WTC11 (cell line): ENCODE results near the gene RGS16.

Experiments used
- ATF1 ChIP-seq: sonication (generic); formaldehyde crosslinking; IDR thresholded peaks from 2 replicates; pipeline ENCODE4 v1.8.1; 2023; ENCODE audit warnings: mild to moderate bottlenecking, moderate library complexity, missing genetic modification reagents
- ETV6 ChIP-seq: sonication (generic); formaldehyde crosslinking; IDR thresholded peaks from 2 replicates; pipeline ENCODE4 v1.8.1; 2022; ENCODE audit warnings: mild to moderate bottlenecking, missing genetic modification reagents
- IRF2 ChIP-seq: sonication (generic); formaldehyde crosslinking; IDR thresholded peaks from 2 replicates; pipeline ENCODE4 v1.8.0; 2022; ENCODE audit warnings: low read depth, missing genetic modification reagents, borderline replicate concordance
- MYBL2 ChIP-seq: sonication (generic); formaldehyde crosslinking; IDR thresholded peaks from 2 replicates; pipeline ENCODE4 v1.8.1; 2023; ENCODE audit warnings: mild to moderate bottlenecking, moderate library complexity, missing genetic modification reagents
- NR3C1 ChIP-seq: sonication (generic); formaldehyde crosslinking; conservative IDR thresholded peaks from 2 replicates; pipeline ENCODE4 v1.8.1; 2023; ENCODE audit warnings: low read depth, mild to moderate bottlenecking, missing genetic modification reagents
- TF ChIP-seq, protein P1 (sequence below): fragments of 200-600 bp; IDR thresholded peaks from 2 replicates; pipeline ENCODE4 v1.8.0; 2022; ENCODE audit warnings: antibody characterized with exemption
- TF ChIP-seq, protein P2 (sequence below): sonication (generic); formaldehyde crosslinking; IDR thresholded peaks from 2 replicates; pipeline ENCODE4 v1.8.0; 2022; ENCODE audit warnings: mild to moderate bottlenecking, missing genetic modification reagents
- TF ChIP-seq, protein P3 (sequence below): fragments of 250-450 bp; sonication (Bioruptor Pico); IDR thresholded peaks from 2 replicates; pipeline ENCODE4 v1.9.0; 2021; ENCODE audit warnings: mild to moderate bottlenecking, borderline replicate concordance

DNA sequence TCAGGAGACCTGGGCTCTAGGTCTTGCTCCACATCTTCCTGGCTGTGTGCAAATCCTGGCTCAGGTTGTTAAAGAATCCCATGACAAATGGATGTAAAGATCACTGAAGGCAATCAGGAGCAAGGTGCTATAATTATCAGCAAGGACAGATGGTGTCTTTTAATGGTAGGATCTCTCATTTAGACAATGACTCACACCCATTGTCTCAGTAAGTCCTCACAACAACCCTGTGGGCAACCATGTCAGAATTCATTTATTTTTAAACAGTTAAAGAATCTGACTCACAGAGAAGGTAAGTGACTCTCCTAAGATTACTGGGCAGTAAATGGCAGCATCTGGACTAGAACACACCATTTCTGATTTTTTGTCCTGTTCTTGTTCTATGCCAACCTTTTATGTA lies 47.9 kb downstream of the RGS16 start:
- no peak for TF ChIP-seq ATF1 (CRISPR knock-in tag)
- TF ChIP-seq, protein P1, sequence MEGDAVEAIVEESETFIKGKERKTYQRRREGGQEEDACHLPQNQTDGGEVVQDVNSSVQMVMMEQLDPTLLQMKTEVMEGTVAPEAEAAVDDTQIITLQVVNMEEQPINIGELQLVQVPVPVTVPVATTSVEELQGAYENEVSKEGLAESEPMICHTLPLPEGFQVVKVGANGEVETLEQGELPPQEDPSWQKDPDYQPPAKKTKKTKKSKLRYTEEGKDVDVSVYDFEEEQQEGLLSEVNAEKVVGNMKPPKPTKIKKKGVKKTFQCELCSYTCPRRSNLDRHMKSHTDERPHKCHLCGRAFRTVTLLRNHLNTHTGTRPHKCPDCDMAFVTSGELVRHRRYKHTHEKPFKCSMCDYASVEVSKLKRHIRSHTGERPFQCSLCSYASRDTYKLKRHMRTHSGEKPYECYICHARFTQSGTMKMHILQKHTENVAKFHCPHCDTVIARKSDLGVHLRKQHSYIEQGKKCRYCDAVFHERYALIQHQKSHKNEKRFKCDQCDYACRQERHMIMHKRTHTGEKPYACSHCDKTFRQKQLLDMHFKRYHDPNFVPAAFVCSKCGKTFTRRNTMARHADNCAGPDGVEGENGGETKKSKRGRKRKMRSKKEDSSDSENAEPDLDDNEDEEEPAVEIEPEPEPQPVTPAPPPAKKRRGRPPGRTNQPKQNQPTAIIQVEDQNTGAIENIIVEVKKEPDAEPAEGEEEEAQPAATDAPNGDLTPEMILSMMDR: no peak
- TF ChIP-seq, protein P2, sequence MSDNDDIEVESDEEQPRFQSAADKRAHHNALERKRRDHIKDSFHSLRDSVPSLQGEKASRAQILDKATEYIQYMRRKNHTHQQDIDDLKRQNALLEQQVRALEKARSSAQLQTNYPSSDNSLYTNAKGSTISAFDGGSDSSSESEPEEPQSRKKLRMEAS (CRISPR knock-in tag): no peak
- TF ChIP-seq, protein P3, sequence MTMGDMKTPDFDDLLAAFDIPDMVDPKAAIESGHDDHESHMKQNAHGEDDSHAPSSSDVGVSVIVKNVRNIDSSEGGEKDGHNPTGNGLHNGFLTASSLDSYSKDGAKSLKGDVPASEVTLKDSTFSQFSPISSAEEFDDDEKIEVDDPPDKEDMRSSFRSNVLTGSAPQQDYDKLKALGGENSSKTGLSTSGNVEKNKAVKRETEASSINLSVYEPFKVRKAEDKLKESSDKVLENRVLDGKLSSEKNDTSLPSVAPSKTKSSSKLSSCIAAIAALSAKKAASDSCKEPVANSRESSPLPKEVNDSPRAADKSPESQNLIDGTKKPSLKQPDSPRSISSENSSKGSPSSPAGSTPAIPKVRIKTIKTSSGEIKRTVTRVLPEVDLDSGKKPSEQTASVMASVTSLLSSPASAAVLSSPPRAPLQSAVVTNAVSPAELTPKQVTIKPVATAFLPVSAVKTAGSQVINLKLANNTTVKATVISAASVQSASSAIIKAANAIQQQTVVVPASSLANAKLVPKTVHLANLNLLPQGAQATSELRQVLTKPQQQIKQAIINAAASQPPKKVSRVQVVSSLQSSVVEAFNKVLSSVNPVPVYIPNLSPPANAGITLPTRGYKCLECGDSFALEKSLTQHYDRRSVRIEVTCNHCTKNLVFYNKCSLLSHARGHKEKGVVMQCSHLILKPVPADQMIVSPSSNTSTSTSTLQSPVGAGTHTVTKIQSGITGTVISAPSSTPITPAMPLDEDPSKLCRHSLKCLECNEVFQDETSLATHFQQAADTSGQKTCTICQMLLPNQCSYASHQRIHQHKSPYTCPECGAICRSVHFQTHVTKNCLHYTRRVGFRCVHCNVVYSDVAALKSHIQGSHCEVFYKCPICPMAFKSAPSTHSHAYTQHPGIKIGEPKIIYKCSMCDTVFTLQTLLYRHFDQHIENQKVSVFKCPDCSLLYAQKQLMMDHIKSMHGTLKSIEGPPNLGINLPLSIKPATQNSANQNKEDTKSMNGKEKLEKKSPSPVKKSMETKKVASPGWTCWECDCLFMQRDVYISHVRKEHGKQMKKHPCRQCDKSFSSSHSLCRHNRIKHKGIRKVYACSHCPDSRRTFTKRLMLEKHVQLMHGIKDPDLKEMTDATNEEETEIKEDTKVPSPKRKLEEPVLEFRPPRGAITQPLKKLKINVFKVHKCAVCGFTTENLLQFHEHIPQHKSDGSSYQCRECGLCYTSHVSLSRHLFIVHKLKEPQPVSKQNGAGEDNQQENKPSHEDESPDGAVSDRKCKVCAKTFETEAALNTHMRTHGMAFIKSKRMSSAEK (CRISPR knock-in tag): no peak
- TF ChIP-seq MYBL2 (CRISPR knock-in tag): no peak
- no peak for TF ChIP-seq ETV6
- no peak for TF ChIP-seq IRF2 (CRISPR knock-in tag)
- no peak for TF ChIP-seq NR3C1 (CRISPR knock-in tag)
